Measurements from ENCODE around the gene MAGI1. TPM values are rescaled to one million over a fixed set of nuclear protein-coding genes. Genes with fewer than 3 reads are reported as not detected.
"Not testable (repeated sequence)": the region's sequence is repeated elsewhere in the genome, so short reads cannot be mapped to it uniquely, and the experiment has no call there.

Gene MAGI1
- total RNA-seq, 1 donor from 2014 or later = 33.1 TPM

GRCh38 chr3:65618599-65618998 lies 420.1 kb downstream of the MAGI1 start:
- intact Hi-C loops (cut with DNase I) = no loop called here
- no peak for DNase-seq (ENCODE audit: missing footprints)
- no peak for ATAC-seq

DNA sequence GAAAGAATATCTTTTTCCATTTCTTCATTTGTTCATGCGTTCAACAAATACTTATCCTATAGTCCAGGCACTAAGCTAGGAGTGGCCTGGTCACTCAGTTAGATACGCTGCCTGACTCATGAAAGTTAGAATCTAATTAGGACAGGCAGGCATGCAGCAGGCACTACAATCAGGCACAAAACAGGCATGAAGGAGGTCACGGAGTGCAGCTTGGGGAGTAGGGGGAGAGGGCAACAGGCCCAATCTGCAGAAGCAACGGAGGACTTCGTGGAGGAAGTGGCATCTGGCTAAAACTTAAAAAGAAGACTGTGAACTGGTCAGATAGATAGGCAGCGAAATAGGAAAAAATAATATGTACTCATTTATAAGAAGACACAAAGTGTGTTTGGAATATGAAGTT lies 420.9 kb downstream of the MAGI1 start:
- DNase-seq (ENCODE audit: missing footprints) (no peak), ATAC-seq (no peak)
- intact Hi-C loops (cut with DNase I) = no loop called here

DNA sequence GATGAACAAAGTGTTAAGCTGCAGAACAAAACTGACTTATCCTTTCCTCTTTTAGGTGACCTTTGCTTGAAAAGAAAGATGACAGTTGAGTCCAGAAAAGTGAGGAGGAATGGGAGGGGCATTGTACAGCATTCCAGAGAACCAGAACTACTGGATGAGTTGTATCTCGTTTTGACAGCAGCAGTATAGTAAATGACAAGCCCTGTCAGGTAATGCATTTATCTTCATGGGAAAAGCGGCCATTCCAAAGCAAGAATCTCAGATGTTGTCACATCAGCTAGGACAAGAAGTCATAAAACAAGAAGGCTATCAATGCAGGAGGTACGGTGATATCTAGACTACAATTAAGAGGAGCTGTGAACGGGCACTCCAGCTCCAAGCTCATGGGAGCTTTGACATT lies 421.5 kb downstream of the MAGI1 start:
- DNase-seq (ENCODE audit: missing footprints) = no peak
- intact Hi-C loops (cut with DNase I) = no loop called here
- ATAC-seq = no peak

DNA sequence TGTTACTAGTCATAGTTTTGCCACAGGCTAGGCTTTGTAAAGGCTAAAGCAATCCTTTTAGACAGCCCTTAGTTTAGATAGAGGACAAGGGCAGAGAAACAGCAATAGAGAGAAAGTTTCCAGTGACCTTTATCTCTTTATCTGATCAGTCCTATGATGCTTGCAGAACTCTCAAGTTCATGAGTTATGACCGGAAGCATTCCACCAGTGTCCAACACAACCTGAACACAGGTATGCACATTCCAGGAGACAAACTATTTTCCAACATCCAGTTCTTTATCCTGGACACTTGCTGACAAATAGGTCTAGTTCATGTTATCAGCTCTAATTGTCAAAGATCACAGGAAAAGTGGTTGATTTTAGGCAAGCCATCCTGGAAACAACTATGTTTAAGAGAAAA lies 422.2 kb downstream of the MAGI1 start:
- no peak for DNase-seq (ENCODE audit: missing footprints)
- intact Hi-C loops (cut with DNase I) = no loop called here
- no peak for ATAC-seq

DNA sequence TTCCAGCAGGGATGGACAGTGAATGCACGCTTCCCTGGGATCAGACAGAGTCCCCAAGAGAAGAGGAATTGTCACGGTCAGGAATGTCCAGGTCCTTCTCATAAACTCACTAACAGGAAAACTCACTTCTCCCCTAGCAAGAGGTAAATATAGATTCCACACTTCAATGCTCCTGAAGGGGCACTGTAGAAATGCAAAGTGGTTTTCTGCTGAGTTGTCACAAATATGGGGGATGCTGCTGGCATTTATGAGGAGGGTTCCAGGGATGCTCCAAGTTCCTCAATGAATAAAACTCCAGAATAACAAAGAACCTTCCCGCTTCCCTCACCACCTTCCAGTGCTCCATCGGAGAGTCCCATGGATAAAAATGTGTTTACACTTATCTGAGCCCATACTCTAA lies 423.4 kb downstream of the MAGI1 start:
- no peak for ATAC-seq
- intact Hi-C loops (cut with DNase I) = no loop called here

GRCh38 chr3:65614585-65614984 lies 424.1 kb downstream of the MAGI1 start:
- DNase-seq (ENCODE audit: missing footprints) (no peak), ATAC-seq (no peak)
- intact Hi-C loops (cut with DNase I) = no loop called here

More for the DNA sequence above, 423.4 kb downstream of the MAGI1 start:
- DNase-seq (ENCODE audit: missing footprints) = no peak

DNA sequence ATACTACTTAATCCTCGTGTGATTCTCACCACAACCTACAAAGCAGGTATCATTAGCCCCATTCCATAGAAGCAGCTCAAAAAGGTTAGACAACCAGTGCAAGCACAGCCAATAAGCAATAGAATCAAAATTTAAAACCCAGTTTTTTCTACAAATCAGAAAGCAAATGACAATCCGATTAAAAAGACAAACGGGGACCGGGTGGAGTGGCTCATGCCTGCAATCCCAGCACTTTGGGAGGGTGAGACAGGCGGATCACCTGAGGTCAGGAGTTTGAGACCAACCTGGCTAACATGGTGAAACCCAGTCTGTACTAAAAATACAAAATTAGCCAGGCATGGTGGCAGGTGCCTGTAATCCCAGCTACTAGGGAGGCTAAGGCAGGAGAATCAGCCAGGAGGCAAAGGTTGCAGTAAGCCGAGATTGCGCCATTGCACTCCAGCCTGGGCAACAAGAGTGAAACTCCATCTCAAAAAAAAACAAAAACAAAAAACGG lies 430.7 kb downstream of the MAGI1 start:
- DNase-seq (ENCODE audit: missing footprints); ATAC-seq; intact Hi-C loops (cut with DNase I): not testable (repeated sequence)

- no peak for ATAC-seq
- intact Hi-C loops (cut with DNase I) = no loop called here
These were observed 431.6 kb downstream of the MAGI1 start for GRCh38 chr3:65607101-65607500.

DNA sequence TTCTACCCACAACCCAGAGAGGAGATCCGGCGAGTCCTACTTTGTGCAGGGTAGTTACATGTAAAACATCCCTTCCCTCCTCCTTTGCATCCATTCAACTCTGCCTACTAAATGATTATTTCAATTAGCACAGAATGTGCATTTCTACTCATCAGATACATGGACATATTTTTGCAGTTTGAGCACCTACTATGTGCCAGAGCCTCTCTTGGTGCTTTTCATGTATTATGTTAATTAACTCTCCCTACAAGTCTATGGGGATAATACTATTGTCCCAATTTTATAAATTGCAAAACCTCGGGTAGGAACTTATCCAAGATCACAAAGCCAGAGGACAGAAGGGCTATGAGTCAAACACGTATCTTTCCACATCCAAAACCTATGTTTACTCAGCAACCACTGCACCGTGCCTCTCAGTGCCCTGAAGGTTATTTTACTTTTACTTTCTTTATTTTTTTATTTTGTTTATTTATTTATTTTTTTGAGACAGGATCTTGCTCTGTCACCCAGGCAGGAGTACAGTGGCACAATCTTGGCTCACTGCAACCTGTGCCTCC lies 432.8 kb downstream of the MAGI1 start:
- DNase-seq (ENCODE audit: missing footprints) = no peak
- ATAC-seq = no peak
- intact Hi-C loops (cut with DNase I) = no loop called here

More at GRCh38 chr3:65607101-65607500, 431.6 kb downstream of the MAGI1 start:
- no peak for DNase-seq (ENCODE audit: missing footprints)

- ATAC-seq (no peak), DNase-seq (ENCODE audit: missing footprints) (no peak)
- intact Hi-C loops (cut with DNase I) = no loop called here
These were observed 433.7 kb downstream of the MAGI1 start for GRCh38 chr3:65604863-65605526.

- intact Hi-C loops (cut with DNase I) = no loop called here
- DNase-seq (ENCODE audit: missing footprints) (no peak), ATAC-seq (no peak)
These were observed 435.1 kb downstream of the MAGI1 start for GRCh38 chr3:65603631-65604030.

- DNase-seq (ENCODE audit: missing footprints) (no peak), ATAC-seq (no peak)
- intact Hi-C loops (cut with DNase I) = no loop called here
These were observed 437.8 kb downstream of the MAGI1 start for GRCh38 chr3:65600888-65601287.

GRCh38 chr3:65597952-65598413 lies 440.7 kb downstream of the MAGI1 start:
- DNase-seq (ENCODE audit: missing footprints) (no peak), ATAC-seq (no peak)
- intact Hi-C loops (cut with DNase I) = loop anchor here (10.0 kb wide), 1 partner anchor 137 kb away; no protein-coding TSS in a partner anchor

- intact Hi-C loops (cut with DNase I) = loop anchor here (10.0 kb wide), 1 partner anchor 137 kb away; no protein-coding TSS in a partner anchor
- peak; percentile 69 for DNase-seq (ENCODE audit: missing footprints)
- peak; percentile 44 for ATAC-seq
These were observed 441.3 kb downstream of the MAGI1 start for GRCh38 chr3:65597226-65597951.

DNA sequence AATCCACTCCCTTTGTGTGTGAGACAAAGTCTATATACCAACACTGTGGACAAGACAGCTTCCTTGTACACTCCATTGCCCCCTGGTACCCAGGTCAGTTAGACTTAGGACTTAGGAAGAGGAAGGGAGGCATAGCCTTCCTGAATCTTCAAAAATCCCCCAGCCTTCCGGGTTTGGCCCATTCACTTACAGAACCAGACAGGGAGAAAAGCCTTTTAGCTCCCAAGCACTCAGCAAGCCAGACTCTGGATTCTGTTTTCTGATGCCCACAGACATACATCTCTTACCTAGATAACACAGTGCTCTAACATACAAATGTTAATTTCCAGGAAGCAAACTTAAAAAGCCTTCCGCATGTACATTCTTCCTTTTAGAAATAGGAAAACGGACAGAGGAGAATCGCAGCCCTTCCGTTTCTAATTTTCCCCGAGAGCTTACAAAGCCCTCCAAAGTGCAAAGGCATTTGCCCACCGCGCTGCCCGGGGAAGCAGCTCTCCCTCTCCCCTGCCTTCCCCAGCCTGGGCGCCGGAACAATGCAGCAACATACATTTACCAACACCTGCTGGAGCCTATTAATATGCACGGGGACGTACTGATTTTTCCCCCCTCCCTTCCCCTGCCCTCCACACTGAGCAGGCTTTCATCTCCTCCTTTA lies 442.0 kb downstream of the MAGI1 start:
- intact Hi-C loops (cut with DNase I) = loop anchor here (10.0 kb wide), 1 partner anchor 138 kb away; no protein-coding TSS in a partner anchor

GRCh38 chr3:65596029-65596300 lies 442.8 kb downstream of the MAGI1 start:
- no peak for DNase-seq (ENCODE audit: missing footprints)
- no peak for ATAC-seq
- intact Hi-C loops (cut with DNase I) = loop anchor here (10.0 kb wide), 1 partner anchor 139 kb away; no protein-coding TSS in a partner anchor

More for the DNA sequence above, 442.0 kb downstream of the MAGI1 start:
- ATAC-seq (no peak), DNase-seq (ENCODE audit: missing footprints) (no peak)

GRCh38 chr3:65595222-65596028 lies 443.3 kb downstream of the MAGI1 start:
- intact Hi-C loops (cut with DNase I) = loop anchor here (10.0 kb wide), 1 partner anchor 139 kb away; no protein-coding TSS in a partner anchor
- ATAC-seq = no peak
- no peak for DNase-seq (ENCODE audit: missing footprints)

Measured in Right ventricle myocardium inferior (tissue), 1 donor.